Hepatocyte (in vitro differentiated cells): ENCODE results near the gene GRIK2. TPM values are rescaled to one million over a fixed set of nuclear protein-coding genes. Genes with fewer than 3 reads are reported as not detected.

Experiments
- DNase-seq: peaks from one replicate; pipeline ENCODE4 v3.0.0-alpha.2; 2016; ENCODE audit warnings: low spot score
- H2AFZ ChIP-seq: fragments of 200-600 bp; sonication (generic); 2 replicates; pipeline ENCODE4 v1.6.0; 2016; ENCODE audit warnings: antibody characterized with exemption, mild to moderate bottlenecking
- H3K27ac ChIP-seq: fragments of 200-600 bp; sonication (generic); 2 replicates; pipeline ENCODE4 v1.5.1; 2016; ENCODE audit warnings: mild to moderate bottlenecking
- H3K27me3 ChIP-seq: fragments of 200-600 bp; sonication (generic); 2 replicates; pipeline ENCODE4 v1.6.1; 2016
- H3K36me3 ChIP-seq: fragments of 200-600 bp; sonication (generic); replicated peaks from 2 replicates; pipeline ENCODE4 v1.5.1; 2016; ENCODE audit warnings: low read depth; ENCODE audit not compliant: insufficient read depth
- H3K4me1 ChIP-seq: fragments of 200-600 bp; sonication (generic); 2 replicates; pipeline ENCODE4 v1.5.1; 2016; ENCODE audit warnings: mild to moderate bottlenecking, moderate library complexity; ENCODE audit not compliant: insufficient read depth
- H3K4me2 ChIP-seq: fragments of 200-600 bp; sonication (generic); 2 replicates; pipeline ENCODE4 v1.6.0; 2016
- H3K4me3 ChIP-seq: fragments of 200-600 bp; sonication (generic); 2 replicates; pipeline ENCODE4 v1.5.1; 2016; ENCODE audit warnings: mild to moderate bottlenecking
- H3K79me2 ChIP-seq: fragments of 200-600 bp; sonication (generic); 2 replicates; pipeline ENCODE4 v1.6.0; 2017; ENCODE audit warnings: mild to moderate bottlenecking
- H3K9me2 ChIP-seq: fragments of 200-600 bp; sonication (generic); replicated peaks from 2 replicates; pipeline ENCODE4 v1.6.0; 2017; ENCODE audit warnings: mild to moderate bottlenecking; ENCODE audit not compliant: insufficient read depth
- H3K9me3 ChIP-seq: fragments of 200-600 bp; sonication (generic); 2 replicates; pipeline ENCODE4 v1.5.1; 2016; ENCODE audit warnings: low read depth, mild to moderate bottlenecking
- H4K20me1 ChIP-seq: fragments of 200-600 bp; sonication (generic); 2 replicates; pipeline ENCODE4 v1.6.0; 2016; ENCODE audit warnings: mild to moderate bottlenecking; ENCODE audit not compliant: insufficient read depth, poor library complexity, severe bottlenecking
- CTCF ChIP-seq: fragments of 200-600 bp; sonication (generic); IDR thresholded peaks from 2 replicates; pipeline ENCODE4 v1.5.1; 2016; ENCODE audit warnings: antibody characterized with exemption, mild to moderate bottlenecking; ENCODE audit not compliant: poor library complexity
- EZH2 ChIP-seq: fragments of 200-600 bp; sonication (generic); IDR thresholded peaks from 2 replicates; pipeline ENCODE4 v1.6.1; 2016; ENCODE audit warnings: antibody characterized with exemption, mild to moderate bottlenecking, borderline replicate concordance
- EZH2phosphoT487 ChIP-seq: fragments of 200-600 bp; sonication (generic); IDR thresholded peaks from one replicate; pipeline ENCODE4 v1.6.1; 2018; ENCODE audit warnings: antibody characterized with exemption, mild to moderate bottlenecking, low read depth, moderate library complexity; ENCODE audit not compliant: unreplicated experiment, severe bottlenecking
- WGBS: methylation state at CpG from one replicate; pipeline ENCODE4 v1.1.6; 2016; ENCODE audit warnings: low lambda C conversion rate; ENCODE audit errors: missing lambda C conversion rate; 5-methylcytosine and 5-hydroxymethylcytosine counted together
- polyA plus RNA-seq: library from polyadenylated mRNA; unstranded; fragments of >200 nt; fragmentation: Nextera tagmentation; extraction: Ambion mirVana; gene quantifications from 2 replicates; pipeline ENCODE4 v1.2.1, GENCODE V29; 2016
- total RNA-seq: library from RNA; depleted of rRNA; stranded (reverse); fragments of >200 nt; gene quantifications from 2 replicates; pipeline ENCODE4 v1.2.3, GENCODE V29; 2014

Gene GRIK2
- total and polyA plus RNA-seq, 2 experiments from 2014 or later = 5.8 to 6.2 TPM

GRCh38 chr6:101401792-101402621, 8.5 kb downstream of the GRIK2 start:
- WGBS = 2% methylated on average over 47 of the region's 50 CpGs

DNA sequence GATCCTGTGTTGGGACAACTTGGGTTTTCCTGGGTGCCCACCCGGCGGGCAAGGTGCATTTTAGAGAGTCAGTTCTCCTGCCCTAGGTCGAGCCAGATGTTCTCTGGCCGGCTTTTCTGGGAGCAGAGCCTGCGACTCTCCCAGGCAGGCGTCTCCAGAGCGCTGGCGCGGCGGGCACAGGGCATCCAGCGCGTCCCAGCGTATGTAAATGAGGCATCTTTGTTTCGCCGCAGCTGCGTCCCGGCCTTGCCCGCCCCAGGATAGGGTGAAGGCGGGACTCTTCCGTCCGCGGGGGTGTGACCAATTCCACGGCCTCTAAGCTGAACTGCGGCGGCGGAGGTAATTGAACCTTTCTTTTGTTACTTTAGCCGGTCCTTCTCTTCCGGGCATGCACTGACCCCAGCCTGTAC, 9.1 kb downstream of the GRIK2 start:
- Histone ChIP-seq H3K27me3 (peaks cover 85% of the 10 kb centered on the region), H3K4me2 (peak overlapping the region; percentile 81), H3K36me3 (no peaks in the 10 kb centered on the region), H3K9me2 (no peaks in the 10 kb centered on the region), H3K79me2 (no peaks in the 10 kb centered on the region), H4K20me1 (no peaks in the 10 kb centered on the region), H3K4me1 (no peaks in the 10 kb centered on the region), H3K9me3 (no peaks in the 10 kb centered on the region), H2AFZ (peak overlapping the region; percentile 16), H3K4me3 (peak overlapping the region; percentile 5), H3K27ac (no peak overlapping the region)
- peak; percentile 23 for DNase-seq
- TF ChIP-seq EZH2phosphoT487 (no peak), CTCF (no peak), EZH2 (no peak)
- 1% methylated on average over 28 of the region's 28 CpGs for WGBS

More at GRCh38 chr6:101401792-101402621, 8.5 kb downstream of the GRIK2 start:
- no peaks in the 10 kb centered on the region for H4K20me1 ChIP-seq
- peak overlapping the region; percentile 16 for H2AFZ ChIP-seq
- TF ChIP-seq CTCF = no peak
- no peak for TF ChIP-seq EZH2
- TF ChIP-seq EZH2phosphoT487 = no peak
- no peaks in the 10 kb centered on the region for H3K4me1 ChIP-seq
- H3K36me3 ChIP-seq = no peaks in the 10 kb centered on the region
- no peaks in the 10 kb centered on the region for H3K9me3 ChIP-seq
- no peak overlapping the region for H3K4me3 ChIP-seq
- no peaks in the 10 kb centered on the region for H3K9me2 ChIP-seq
- H3K4me2 ChIP-seq = peak overlapping the region; percentile 81
- no peaks in the 10 kb centered on the region for H3K79me2 ChIP-seq
- H3K27ac ChIP-seq = no peak overlapping the region
- H3K27me3 ChIP-seq = peaks cover 83% of the 10 kb centered on the region
- peak; percentile 40 for DNase-seq

DNA sequence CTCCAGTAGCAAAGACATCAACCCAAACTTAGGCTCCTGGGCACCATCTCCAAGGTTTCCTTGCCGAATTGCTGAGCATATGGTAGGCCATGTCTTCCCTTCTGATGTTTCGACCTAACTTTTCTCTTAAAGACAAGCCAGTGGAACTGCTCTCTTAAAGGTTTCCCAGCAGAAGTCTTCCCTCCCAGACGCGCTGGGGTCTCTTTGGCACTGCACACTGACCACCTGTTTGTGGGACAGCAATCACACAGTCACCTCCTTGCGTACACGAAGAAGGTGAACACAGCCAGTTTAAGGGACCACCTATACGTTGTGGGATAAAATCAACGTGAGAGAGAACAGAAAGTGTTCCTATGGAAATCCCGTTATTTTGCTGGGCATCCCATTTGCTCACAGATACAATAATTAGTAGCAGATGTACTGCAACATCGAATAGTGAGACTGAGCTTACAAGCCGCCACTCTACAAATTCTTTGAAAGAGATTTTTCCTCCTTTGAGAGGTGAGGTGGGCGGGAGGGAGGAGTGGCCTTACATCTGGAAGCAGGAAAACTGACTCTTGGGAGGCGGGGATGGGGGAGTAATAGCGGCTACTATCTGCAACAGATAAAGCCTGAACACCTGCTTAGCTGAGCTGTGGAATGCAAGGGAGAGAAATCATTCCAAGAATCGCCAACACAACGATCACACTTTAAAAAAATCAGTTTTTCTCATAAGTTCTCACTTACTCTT, 9.9 kb downstream of the GRIK2 start:
- peak; percentile 10 for DNase-seq
- Histone ChIP-seq H3K27ac (no peak overlapping the region), H3K9me3 (no peaks in the 10 kb centered on the region), H3K4me2 (peak overlapping the region; percentile 81), H4K20me1 (no peaks in the 10 kb centered on the region), H3K9me2 (no peaks in the 10 kb centered on the region), H3K36me3 (no peaks in the 10 kb centered on the region), H3K79me2 (no peaks in the 10 kb centered on the region), H3K4me1 (no peaks in the 10 kb centered on the region), H3K27me3 (peaks cover 80% of the 10 kb centered on the region), H2AFZ (no peak overlapping the region), H3K4me3 (no peak overlapping the region)
- WGBS = 20% methylated on average over 16 of the region's 16 CpGs
- TF ChIP-seq EZH2 = no peak
- TF ChIP-seq EZH2phosphoT487 = no peak
- no peak for TF ChIP-seq CTCF
